ENCODE data around the gene FHIT.
A peak's percentile ranks its signal among the peaks of the same experiment; 100 is the strongest.

FHIT gene

GRCh38 chr3:60622349-60622748 lies 628.9 kb downstream of the FHIT start:
- no peak for DNase-seq (ENCODE audit: low spot score)

GRCh38 chr3:60617188-60617587 lies 634.1 kb downstream of the FHIT start:
- no peak for DNase-seq (ENCODE audit: low spot score)

- no peak for DNase-seq (ENCODE audit: low spot score)
Measured at GRCh38 chr3:60613769-60614303, 637.4 kb downstream of the FHIT start.

DNA sequence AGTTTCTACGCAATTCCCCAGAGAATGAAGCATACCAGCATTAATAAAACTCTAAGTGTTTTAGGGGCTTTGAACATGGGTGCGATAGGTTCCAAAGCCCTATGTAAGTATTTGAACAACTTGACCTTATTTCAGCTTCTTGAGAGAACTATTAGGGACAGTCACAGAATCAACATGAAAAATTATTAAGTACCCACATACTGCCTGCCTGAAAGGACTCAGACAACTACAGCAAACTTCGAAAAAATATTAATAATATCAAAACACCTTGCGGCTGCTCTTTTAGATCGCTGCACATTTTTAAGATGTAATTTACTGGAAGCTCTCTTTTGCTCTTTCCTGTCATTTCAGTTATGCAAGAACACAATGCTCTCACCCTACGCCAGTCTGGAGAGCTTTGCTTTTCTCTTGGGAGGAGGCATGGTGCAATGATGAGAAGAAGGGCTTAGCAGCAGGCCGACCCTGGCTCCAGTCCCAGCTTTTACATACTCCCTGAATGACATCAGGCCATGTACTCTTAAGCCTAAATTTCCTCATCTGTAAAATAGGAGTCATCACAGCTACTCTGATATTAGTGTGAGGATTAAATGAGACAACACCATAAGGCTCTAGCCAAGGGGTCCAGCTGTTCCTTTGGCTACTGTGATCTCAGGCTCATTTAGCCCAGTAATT lies 640.7 kb downstream of the FHIT start:
- no peak for DNase-seq (ENCODE audit: low spot score)

GRCh38 chr3:60609446-60609845 lies 641.8 kb downstream of the FHIT start:
- no peak for DNase-seq (ENCODE audit: low spot score)

DNA sequence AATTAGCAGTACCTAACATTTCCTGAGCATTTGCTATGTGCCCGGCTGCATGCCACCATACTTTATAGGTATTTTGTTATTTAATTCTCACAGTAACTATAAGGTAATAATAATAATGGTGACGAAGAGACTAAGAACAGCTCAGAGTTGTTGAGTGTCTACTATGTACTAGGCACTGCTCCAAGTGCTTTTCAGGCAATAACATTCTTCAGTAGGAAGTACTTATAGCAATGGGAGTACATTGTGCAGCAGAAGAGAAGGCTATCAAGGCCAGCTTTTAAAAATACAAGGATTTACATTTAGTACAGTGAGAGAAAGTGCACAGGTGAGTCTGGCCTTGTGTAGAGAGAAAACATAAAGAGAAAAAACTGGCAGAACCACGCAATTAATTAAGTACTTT lies 647.4 kb downstream of the FHIT start:
- DNase-seq (ENCODE audit: low spot score), result no peak

- no peak for DNase-seq (ENCODE audit: low spot score)
Measured at GRCh38 chr3:60600848-60601247, 650.4 kb downstream of the FHIT start.

- DNase-seq (ENCODE audit: low spot score), result no peak
Measured at GRCh38 chr3:60599586-60599985, 651.7 kb downstream of the FHIT start.

GRCh38 chr3:60598671-60599070 lies 652.6 kb downstream of the FHIT start:
- DNase-seq (ENCODE audit: low spot score), result no peak

GRCh38 chr3:60594025-60594424 lies 657.2 kb downstream of the FHIT start:
- no peak for DNase-seq (ENCODE audit: low spot score)

GRCh38 chr3:60591267-60591666 lies 660.0 kb downstream of the FHIT start:
- DNase-seq (ENCODE audit: low spot score), result no peak

GRCh38 chr3:60588806-60589205 lies 662.4 kb downstream of the FHIT start:
- DNase-seq (ENCODE audit: low spot score), result peak; percentile 51

DNA sequence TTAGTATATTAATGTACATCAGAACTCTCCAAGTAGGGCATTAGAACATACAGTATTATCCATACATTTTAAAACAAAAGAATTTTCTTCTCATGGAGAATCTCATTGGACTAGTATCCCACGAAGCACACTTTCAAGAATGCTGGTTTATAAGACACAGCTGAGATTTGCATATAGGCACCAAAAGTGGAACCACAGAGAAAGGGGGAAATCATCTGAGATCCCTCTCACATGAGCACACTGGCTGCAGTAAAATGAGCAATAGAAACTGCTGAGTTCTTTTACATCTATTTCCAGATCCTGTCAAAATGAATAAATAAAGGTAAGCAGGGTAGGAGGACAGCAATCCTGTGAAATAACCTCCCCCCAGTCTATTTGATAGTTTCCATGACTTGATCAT lies 665.3 kb downstream of the FHIT start:
- DNase-seq (ENCODE audit: low spot score), result no peak

GRCh38 chr3:60584250-60584649 lies 667.0 kb downstream of the FHIT start:
- no peak for DNase-seq (ENCODE audit: low spot score)

- no peak for DNase-seq (ENCODE audit: low spot score)
Measured at GRCh38 chr3:60582288-60582687, 669.0 kb downstream of the FHIT start.

DNA sequence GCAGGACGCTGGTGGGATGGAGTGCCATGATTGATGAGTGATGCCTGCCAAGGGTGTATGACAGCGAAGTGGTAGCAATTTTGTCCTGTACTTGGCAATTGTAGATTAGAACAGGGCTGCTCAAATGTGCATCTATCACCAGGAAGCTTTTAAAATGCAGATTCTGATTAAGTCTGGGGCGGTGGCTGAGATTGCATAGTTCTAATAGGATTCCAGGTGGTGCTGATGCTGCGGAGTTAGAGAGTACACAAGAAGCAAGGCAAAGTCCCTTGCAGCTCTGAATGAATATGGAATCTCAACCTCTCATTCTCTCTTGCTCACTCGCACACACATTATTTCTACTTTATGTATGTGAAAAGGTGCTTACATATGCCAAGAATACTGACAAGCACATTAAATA lies 670.4 kb downstream of the FHIT start:
- DNase-seq (ENCODE audit: low spot score), result no peak

DNA sequence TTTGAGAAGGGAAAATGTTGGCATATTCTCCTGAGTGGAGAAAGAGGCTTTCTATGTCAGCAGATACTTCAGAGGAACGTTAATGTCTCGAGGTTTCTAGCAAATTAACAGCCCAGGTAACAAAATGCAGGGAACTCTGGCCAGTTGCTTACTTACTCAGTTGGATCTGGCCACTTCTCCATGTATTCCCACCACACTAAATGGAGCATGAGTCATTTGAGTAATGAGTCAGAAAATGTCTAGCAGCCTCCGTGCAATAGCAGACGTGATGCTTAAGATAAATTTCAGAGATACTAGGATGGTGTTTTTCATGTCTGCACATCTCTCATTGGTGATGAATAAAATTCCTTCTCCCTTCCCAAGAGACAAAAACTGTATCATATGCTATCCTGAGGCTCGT lies 671.5 kb downstream of the FHIT start:
- peak; percentile 38 for DNase-seq (ENCODE audit: low spot score)

DNA sequence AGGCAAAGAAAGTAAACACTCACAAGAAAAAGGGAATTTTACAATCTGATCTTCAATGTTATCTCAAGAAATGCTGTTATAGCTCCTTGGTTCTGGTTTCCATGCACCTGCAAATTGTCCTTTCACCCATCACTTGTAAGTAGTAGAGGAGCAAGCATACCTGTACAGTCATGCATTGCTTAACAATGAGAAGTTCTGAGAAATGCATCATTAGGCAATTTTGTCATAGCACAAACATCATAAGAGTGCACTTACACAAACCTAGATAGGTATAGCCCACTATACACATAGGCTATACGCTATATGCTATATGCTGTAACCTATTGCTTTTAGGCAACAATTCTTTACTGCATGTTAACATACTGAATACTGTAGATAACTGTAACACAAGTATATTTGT lies 672.3 kb downstream of the FHIT start:
- no peak for DNase-seq (ENCODE audit: low spot score)

DNA sequence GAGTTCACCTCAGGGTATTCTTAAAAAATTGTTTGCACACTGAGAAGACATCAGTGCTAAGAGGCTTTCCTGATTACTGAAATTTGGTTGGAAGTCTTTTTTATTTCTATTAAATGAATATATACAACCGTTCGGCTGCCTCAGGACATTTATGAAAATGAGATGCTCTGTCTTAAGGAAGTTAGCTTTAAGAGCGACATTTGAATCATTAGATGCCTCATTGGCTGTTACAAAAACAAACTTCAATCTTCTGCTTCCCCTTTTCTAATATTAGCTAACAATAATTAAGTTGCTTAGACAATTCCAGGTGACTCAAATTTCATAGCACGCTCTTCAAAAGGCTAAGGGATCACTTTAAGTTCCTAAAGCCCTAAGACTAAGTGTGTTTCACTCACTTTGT lies 673.7 kb downstream of the FHIT start:
- DNase-seq (ENCODE audit: low spot score), result no peak

GRCh38 chr3:60575718-60576272 lies 675.5 kb downstream of the FHIT start:
- no peak for DNase-seq (ENCODE audit: low spot score)

- DNase-seq (ENCODE audit: low spot score), result no peak
Measured at GRCh38 chr3:60574046-60574769, 677.0 kb downstream of the FHIT start.

DNA sequence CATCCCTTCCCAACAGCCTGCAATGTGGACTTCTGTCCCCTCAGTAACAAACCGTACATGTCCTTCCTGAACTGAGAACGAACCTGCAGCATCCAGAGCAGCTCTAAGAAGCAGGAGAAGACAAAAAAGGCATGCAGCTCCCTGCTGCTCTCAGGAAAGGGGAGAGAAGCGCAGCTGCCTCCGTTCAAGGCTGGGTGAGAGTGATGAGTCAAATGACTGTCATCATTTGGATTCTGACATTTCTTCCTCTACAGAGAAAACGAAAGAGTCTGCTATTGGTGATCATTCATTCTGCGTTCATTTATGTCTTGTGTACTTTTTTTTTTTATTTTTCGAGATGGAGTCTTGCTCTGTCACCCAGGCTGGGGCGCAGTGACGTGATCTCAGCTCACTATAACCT lies 677.8 kb downstream of the FHIT start:
- no peak for DNase-seq (ENCODE audit: low spot score)

GRCh38 chr3:60571511-60571910 lies 679.7 kb downstream of the FHIT start:
- no peak for DNase-seq (ENCODE audit: low spot score)

Measured in kidney capillary endothelial cell (primary cell).